Testis (tissue), 2 donors: Measurements from ENCODE around the gene RNU1-3.
"Not testable (repeated sequence)": the region's sequence is repeated elsewhere in the genome, so short reads cannot be mapped to it uniquely, and the experiment has no call there.

Experiments used
- POLR2A ChIP-seq: fragments of 450-650 bp; IDR thresholded peaks from one replicate; pipeline ENCODE4 v1.6.1; 2017; ENCODE audit warnings: antibody characterized with exemption, mild to moderate bottlenecking, moderate library complexity
- TF ChIP-seq, protein P1 (sequence below), 3 experiments: fragments of 450-650 bp in 2 of 3; fragments of 200-600 bp in 1 of 3; sonication (generic) in 1 of 3; IDR thresholded peaks; one replicate each; pipeline ENCODE4 v1.5.1; 2016 to 2019; ENCODE audit warnings: antibody characterized with exemption in 3 of 3, mild to moderate bottlenecking in 2 of 3, moderate library complexity in 1 of 3

DNA sequence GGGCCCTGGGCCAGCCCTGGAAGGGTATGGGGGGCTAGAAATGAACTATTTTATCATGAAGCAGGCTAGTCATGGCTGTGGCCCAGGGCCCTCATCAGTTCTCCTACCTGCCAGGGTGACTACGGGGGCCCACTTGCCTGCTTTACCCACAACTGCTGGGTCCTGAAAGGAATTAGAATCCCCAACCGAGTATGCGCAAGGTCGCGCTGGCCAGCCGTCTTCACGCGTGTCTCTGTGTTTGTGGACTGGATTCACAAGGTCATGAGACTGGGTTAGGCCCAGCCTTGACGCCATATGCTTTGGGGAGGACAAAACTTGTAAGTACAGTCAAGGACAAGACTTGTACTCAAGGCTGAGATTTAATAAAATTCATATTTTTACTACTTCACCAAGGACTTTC lies 16.8 kb downstream of the RNU1-3 start:
- TF ChIP-seq, protein P1, sequence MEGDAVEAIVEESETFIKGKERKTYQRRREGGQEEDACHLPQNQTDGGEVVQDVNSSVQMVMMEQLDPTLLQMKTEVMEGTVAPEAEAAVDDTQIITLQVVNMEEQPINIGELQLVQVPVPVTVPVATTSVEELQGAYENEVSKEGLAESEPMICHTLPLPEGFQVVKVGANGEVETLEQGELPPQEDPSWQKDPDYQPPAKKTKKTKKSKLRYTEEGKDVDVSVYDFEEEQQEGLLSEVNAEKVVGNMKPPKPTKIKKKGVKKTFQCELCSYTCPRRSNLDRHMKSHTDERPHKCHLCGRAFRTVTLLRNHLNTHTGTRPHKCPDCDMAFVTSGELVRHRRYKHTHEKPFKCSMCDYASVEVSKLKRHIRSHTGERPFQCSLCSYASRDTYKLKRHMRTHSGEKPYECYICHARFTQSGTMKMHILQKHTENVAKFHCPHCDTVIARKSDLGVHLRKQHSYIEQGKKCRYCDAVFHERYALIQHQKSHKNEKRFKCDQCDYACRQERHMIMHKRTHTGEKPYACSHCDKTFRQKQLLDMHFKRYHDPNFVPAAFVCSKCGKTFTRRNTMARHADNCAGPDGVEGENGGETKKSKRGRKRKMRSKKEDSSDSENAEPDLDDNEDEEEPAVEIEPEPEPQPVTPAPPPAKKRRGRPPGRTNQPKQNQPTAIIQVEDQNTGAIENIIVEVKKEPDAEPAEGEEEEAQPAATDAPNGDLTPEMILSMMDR (IDR thresholded peaks at IDR 0.05) = not testable (repeated sequence)
- TF ChIP-seq POLR2A = not testable (repeated sequence)
